Activated naive CD8-positive, alpha-beta T cell treated with anti-CD3 and anti-CD28 coated beads, Interleukin-2, amount 10 ng/mL, durations not matched to agents 7 days and 5 days (primary cell): Measurements from ENCODE around the gene EDC4. TPM values are rescaled to one million over a fixed set of nuclear protein-coding genes. Genes with fewer than 3 reads are reported as not detected.

Experiments
- ATAC-seq: fragments of 150-1000 bp; cut with Tn5 transposase; one replicate; pipeline ENCODE4 v1.10.0; 2021; ENCODE audit warnings: low read depth, moderate library complexity
- POLR2A ChIA-PET: fragments of 350-600 bp; sonication (Branson Sonifier 250); formaldehyde crosslinking; loops from one replicate; lab custom pipeline; 2021; ENCODE audit warnings: antibody characterized with exemption; lab: Charles Lee
- DNase-seq: peaks from one replicate; pipeline ENCODE4 v3.0.0; 2021
- H3K27ac Mint-ChIP-seq: one replicate; pipeline ENCODE4 v1.8.0; 2022; ENCODE audit warnings: mild to moderate bottlenecking, mixed read lengths
- H3K27me3 Mint-ChIP-seq: one replicate; pipeline ENCODE4 v1.8.0; 2022; ENCODE audit warnings: mild to moderate bottlenecking, moderate library complexity, mixed read lengths
- H3K36me3 Mint-ChIP-seq: one replicate; pipeline ENCODE4 v1.8.0; 2021; ENCODE audit warnings: mild to moderate bottlenecking, mixed read lengths
- H3K4me1 Mint-ChIP-seq: one replicate; pipeline ENCODE4 v1.8.0; 2021; ENCODE audit warnings: mixed read lengths
- H3K4me3 Mint-ChIP-seq: one replicate; pipeline ENCODE4 v1.8.0; 2022; ENCODE audit warnings: mild to moderate bottlenecking, moderate library complexity, mixed read lengths
- H3K9me3 Mint-ChIP-seq: one replicate; pipeline ENCODE4 v1.8.0; 2021; ENCODE audit warnings: mixed read lengths
- total RNA-seq, 2 experiments: library from RNA; stranded (reverse); gene quantifications; one replicate each; pipeline ENCODE4 v1.2.3, GENCODE V29; 2021

The EDC4 gene
- total RNA-seq, 2 experiments from 2014 or later = 119 to 130 TPM

DNA sequence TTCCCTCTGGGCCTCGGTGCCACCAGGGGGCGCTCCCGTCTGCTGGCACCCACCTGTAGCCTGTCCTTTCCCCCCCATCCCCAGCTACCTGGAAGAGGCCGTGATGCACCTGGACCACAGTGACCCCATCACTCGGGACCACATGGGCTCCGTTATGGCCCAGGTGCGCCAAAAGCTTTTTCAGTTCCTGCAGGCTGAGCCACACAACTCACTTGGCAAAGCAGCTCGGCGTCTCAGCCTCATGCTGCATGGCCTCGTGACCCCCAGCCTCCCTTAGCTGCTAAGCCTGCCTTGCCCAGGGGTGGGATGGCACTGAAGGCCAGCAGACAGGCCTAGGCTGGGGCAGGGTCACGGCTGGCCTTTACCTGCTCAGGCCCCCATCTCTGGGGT, 11.0 kb downstream of the EDC4 start:
- DNase-seq = peak; percentile 84
- peaks cover 3% of the 10 kb centered on the region for H3K4me1 Mint-ChIP-seq
- H3K4me3 Mint-ChIP-seq = no peak overlapping the region
- POLR2A ChIA-PET = interaction anchor here (1.0 to 1.2 kb wide), 3 partner anchors 45 to 57 kb away, joined by 3 to 6 read pairs (median 3); partner anchors contain the start of gene PSMB10
- no peak overlapping the region for H3K27ac Mint-ChIP-seq
- H3K36me3 Mint-ChIP-seq = peaks cover 12% of the 10 kb centered on the region
- H3K9me3 Mint-ChIP-seq = no peaks in the 10 kb centered on the region
- no peaks in the 10 kb centered on the region for H3K27me3 Mint-ChIP-seq
- peak; percentile 71 for ATAC-seq

DNA sequence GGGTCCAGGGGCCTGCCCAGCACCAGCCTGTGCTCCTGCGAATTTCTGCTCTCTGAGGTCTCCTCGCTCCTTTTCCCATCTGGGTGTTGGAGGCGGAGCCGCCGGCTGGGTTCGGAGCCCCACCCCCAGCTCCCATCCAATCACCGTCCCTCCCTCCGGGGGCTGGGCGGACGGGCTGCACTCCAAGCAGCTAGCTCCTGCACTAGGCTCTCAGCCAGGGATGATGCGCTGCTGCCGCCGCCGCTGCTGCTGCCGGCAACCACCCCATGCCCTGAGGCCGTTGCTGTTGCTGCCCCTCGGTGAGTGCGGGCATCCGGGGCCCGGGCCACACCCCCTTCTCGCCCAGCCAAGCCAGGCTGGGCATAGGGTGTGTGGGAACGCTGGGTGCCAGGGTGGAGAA, 11.8 kb downstream of the EDC4 start, which contains the start of gene NRN1L:
Gene NRN1L (plus strand): TSS at position 202 of the 400 bp plus-strand sequence. CDS start 19 bp downstream, at position 221.
- no peak within 1 kb of the TSS for H3K4me3 Mint-ChIP-seq
- peaks cover 3% of the 10 kb centered on the region for H3K4me1 Mint-ChIP-seq
- H3K27me3 Mint-ChIP-seq = no peaks in the 10 kb centered on the region
- H3K36me3 Mint-ChIP-seq = peaks cover 11% of the 10 kb centered on the region
- no peaks in the 10 kb centered on the region for H3K9me3 Mint-ChIP-seq
- POLR2A ChIA-PET = no interaction called here
- no peak for ATAC-seq
- no peak for DNase-seq
- H3K27ac Mint-ChIP-seq = no peak within 1 kb of the TSS

DNA sequence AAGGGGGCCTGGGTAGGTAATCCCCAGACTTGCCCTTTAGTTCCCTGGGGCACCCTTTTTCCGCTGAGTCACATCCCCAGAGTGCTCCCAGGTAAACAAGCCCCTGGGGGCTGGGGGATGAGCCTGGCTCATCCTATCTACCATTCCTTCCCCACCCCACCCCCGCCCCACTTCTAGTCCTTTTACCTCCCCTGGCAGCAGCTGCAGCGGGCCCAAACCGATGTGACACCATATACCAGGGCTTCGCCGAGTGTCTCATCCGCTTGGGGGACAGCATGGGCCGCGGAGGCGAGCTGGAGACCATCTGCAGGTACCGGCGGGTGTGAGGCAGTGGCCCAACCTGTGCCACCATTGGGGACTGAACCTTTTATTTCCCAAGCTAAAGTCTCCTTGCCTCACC, 12.7 kb downstream of the EDC4 start:
- ATAC-seq (no peak), DNase-seq (no peak)
- H3K4me1 Mint-ChIP-seq = peaks cover 3% of the 10 kb centered on the region
- no peak overlapping the region for H3K4me3 Mint-ChIP-seq
- H3K36me3 Mint-ChIP-seq = peaks cover 11% of the 10 kb centered on the region
- POLR2A ChIA-PET = interaction anchor here (1.0 kb wide), 1 partner anchor 46 kb away, joined by 3 read pairs; the partner anchor contains the start of gene CTRL
- H3K27me3 Mint-ChIP-seq = no peaks in the 10 kb centered on the region
- no peak overlapping the region for H3K27ac Mint-ChIP-seq
- H3K9me3 Mint-ChIP-seq = no peaks in the 10 kb centered on the region

GRCh38 chr16:67885976-67886375, 13.1 kb downstream of the EDC4 start:
- POLR2A ChIA-PET = interaction anchor here (0.7 to 1.0 kb wide), 2 partner anchors 12 to 45 kb away, joined by 3 read pairs; partner anchors contain the start of gene CTRL
- H3K4me1 Mint-ChIP-seq = peaks cover 3% of the 10 kb centered on the region
- H3K27ac Mint-ChIP-seq = no peak overlapping the region
- H3K36me3 Mint-ChIP-seq = peaks cover 11% of the 10 kb centered on the region
- ATAC-seq = no peak
- no peak for DNase-seq
- no peak overlapping the region for H3K4me3 Mint-ChIP-seq
- no peaks in the 10 kb centered on the region for H3K27me3 Mint-ChIP-seq
- H3K9me3 Mint-ChIP-seq = no peaks in the 10 kb centered on the region

GRCh38 chr16:67886387-67886786, 13.5 kb downstream of the EDC4 start:
- Mint-ChIP-seq H3K9me3 (no peaks in the 10 kb centered on the region), H3K36me3 (peaks cover 11% of the 10 kb centered on the region), H3K4me3 (no peak overlapping the region), H3K27ac (no peak overlapping the region), H3K4me1 (peaks cover 3% of the 10 kb centered on the region), H3K27me3 (no peaks in the 10 kb centered on the region)
- no peak for ATAC-seq
- DNase-seq = no peak
- POLR2A ChIA-PET = interaction anchor here (0.7 to 1.1 kb wide), 3 partner anchors 13 to 50 kb away, joined by 3 to 5 read pairs (median 3); partner anchors contain the start of genes CTRL and PSMB10

DNA sequence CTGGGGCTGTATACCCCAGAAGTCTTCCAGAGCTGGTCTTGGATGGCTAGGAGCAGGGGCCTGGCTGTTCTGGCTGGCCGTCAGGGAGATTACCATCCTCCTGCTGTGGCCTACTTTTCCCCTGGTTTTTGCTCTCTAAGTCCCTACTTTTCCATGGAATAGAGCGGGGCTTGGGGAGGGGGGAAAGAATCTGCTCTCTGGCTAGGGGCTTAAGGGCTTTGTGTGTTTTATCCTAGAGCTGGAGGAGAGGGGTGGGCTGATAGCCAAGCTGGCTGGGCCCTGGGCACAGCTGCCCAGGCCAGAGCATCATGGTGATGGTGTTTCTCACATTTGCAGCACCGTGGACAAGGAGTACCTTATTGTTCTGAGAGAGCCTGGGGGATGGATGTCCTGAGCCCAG, 15.5 kb downstream of the EDC4 start:
- Mint-ChIP-seq H3K4me1 (peaks cover 8% of the 10 kb centered on the region), H3K9me3 (no peaks in the 10 kb centered on the region), H3K27ac (no peak overlapping the region), H3K36me3 (peaks cover 6% of the 10 kb centered on the region), H3K4me3 (no peak overlapping the region), H3K27me3 (no peaks in the 10 kb centered on the region)
- no peak for ATAC-seq
- POLR2A ChIA-PET = interaction anchor here (2.7 kb wide), 1 partner anchor 47 kb away, joined by 9 read pairs; no protein-coding TSS in a partner anchor
- no peak for DNase-seq

DNA sequence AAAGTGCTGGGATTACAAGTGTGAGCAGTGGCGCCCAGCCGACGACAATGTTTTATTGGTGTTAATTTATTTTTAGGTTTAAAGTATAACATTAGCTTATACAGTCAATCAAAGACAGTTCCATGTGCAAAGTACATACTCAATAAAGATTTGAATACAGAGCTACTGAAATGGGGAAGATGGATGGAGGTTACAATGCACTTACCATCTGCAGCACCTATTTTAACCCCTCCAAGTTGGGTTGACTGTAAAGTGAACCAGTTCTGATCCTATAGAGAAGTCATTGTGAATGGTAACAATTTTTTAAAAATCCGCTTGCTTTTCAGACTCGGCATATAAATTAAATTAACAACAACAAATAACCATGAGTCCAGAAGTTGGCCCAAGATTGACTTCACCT, 19.5 kb downstream of the EDC4 start:
- DNase-seq (no peak), ATAC-seq (no peak)
- Mint-ChIP-seq H3K27me3 (no peaks in the 10 kb centered on the region), H3K27ac (peak overlapping the region; percentile 82), H3K9me3 (no peaks in the 10 kb centered on the region), H3K4me1 (peaks cover 18% of the 10 kb centered on the region), H3K4me3 (peak overlapping the region; percentile 86), H3K36me3 (peaks cover 2% of the 10 kb centered on the region)
- POLR2A ChIA-PET = interaction anchor here (0.5 to 2.8 kb wide), 8 partner anchors 15 to 400 kb away, joined by 3 to 13 read pairs (median 5); partner anchors contain the start of gene PSMB10

DNA sequence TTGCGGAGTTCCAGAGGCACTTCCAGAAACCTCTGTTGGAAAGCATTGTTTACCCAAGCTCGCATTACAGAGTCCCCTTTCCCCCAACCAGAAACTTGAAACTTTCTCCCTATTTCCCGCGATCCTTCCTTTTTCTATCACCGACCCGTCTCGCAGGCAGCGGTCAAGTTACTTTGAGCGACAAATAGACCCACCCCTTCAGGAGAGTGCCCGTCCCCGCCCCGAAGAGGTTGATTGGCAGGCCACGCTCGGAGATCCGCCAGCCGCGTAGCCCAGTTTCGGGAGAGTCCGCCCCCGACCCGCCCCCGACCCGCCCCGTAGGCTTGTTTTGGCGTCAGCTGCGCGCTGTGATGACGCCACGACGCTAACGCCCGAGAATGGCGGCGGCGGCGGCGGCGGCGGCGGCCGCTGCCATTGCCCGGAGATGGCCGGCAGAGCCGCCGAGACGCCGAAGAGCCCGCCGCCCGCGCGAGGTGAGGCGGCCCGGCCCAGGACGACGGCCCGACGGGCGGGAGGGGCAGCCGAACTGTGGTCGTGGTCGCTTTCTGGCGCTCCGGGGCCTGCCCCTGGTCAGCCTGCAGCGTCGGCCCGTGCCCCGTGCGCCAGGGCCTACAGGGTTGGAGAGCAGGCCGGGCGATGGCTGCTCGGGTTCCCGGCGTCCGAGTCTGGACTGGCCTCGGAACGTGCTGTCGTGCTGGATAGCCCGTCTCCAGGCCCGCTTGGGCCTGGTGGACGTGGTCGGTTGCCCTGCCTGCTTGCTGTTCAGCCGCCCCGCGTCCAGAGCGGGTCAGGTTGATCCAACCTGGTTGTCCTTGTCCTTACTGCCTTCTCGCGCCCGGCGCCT, 20.3 kb downstream of the EDC4 start, which contains the start of gene PSKH1:
Gene PSKH1 (plus strand): TSS at position 356 of the 844 bp plus-strand sequence. CDS start 15,496 bp downstream, outside the sequence.
- no peaks in the 10 kb centered on the region for H3K9me3 Mint-ChIP-seq
- peak within 1 kb of the TSS; percentile 86 for H3K4me3 Mint-ChIP-seq
- peak; percentile 97 for ATAC-seq
- H3K36me3 Mint-ChIP-seq = peaks cover 2% of the 10 kb centered on the region
- no peaks in the 10 kb centered on the region for H3K27me3 Mint-ChIP-seq
- POLR2A ChIA-PET = interaction anchor here (0.5 to 2.8 kb wide), 9 partner anchors 16 to 401 kb away, joined by 3 to 13 read pairs (median 4); partner anchors contain the start of gene PSMB10
- H3K27ac Mint-ChIP-seq = peak within 1 kb of the TSS; percentile 96
- H3K4me1 Mint-ChIP-seq = peaks cover 18% of the 10 kb centered on the region
- peak; percentile 89 for DNase-seq

- Mint-ChIP-seq H3K27me3 (no peaks in the 10 kb centered on the region), H3K36me3 (peaks cover 2% of the 10 kb centered on the region), H3K4me1 (peaks cover 18% of the 10 kb centered on the region), H3K27ac (peak overlapping the region; percentile 96), H3K9me3 (no peaks in the 10 kb centered on the region), H3K4me3 (peak overlapping the region; percentile 86)
- ATAC-seq (no peak), DNase-seq (no peak)
- POLR2A ChIA-PET = interaction anchor here (1.1 to 2.8 kb wide), 3 partner anchors 40 to 60 kb away, joined by 3 to 13 read pairs (median 3); partner anchors contain the start of gene PSMB10
Measured at GRCh38 chr16:67893743-67894399, 21.0 kb downstream of the EDC4 start.

- peaks cover 2% of the 10 kb centered on the region for H3K36me3 Mint-ChIP-seq
- H3K9me3 Mint-ChIP-seq = no peaks in the 10 kb centered on the region
- H3K4me3 Mint-ChIP-seq = no peak overlapping the region
- POLR2A ChIA-PET = interaction anchor here (0.7 kb wide), 1 partner anchor 17 kb away, joined by 3 read pairs; no protein-coding TSS in a partner anchor
- no peak for ATAC-seq
- no peak for DNase-seq
- H3K27ac Mint-ChIP-seq = no peak overlapping the region
- peaks cover 18% of the 10 kb centered on the region for H3K4me1 Mint-ChIP-seq
- no peaks in the 10 kb centered on the region for H3K27me3 Mint-ChIP-seq
Measured at GRCh38 chr16:67897231-67897630, 24.4 kb downstream of the EDC4 start.

GRCh38 chr16:67901734-67902133, 28.9 kb downstream of the EDC4 start:
- Mint-ChIP-seq H3K4me3 (no peak overlapping the region), H3K27ac (no peak overlapping the region), H3K27me3 (no peaks in the 10 kb centered on the region), H3K36me3 (peaks cover 5% of the 10 kb centered on the region), H3K4me1 (peaks cover 2% of the 10 kb centered on the region), H3K9me3 (no peaks in the 10 kb centered on the region)
- no peak for ATAC-seq
- POLR2A ChIA-PET = no interaction called here
- DNase-seq = no peak

- H3K4me1 Mint-ChIP-seq = no peaks in the 10 kb centered on the region
- H3K4me3 Mint-ChIP-seq = no peak overlapping the region
- peaks cover 3% of the 10 kb centered on the region for H3K36me3 Mint-ChIP-seq
- H3K27me3 Mint-ChIP-seq = no peaks in the 10 kb centered on the region
- DNase-seq (no peak), ATAC-seq (no peak)
- POLR2A ChIA-PET = no interaction called here
- no peaks in the 10 kb centered on the region for H3K9me3 Mint-ChIP-seq
- H3K27ac Mint-ChIP-seq = no peak overlapping the region
Measured at GRCh38 chr16:67902831-67903230, 30.0 kb downstream of the EDC4 start.
